ENCODE data around the gene GAPDHS.

- no peak for TF ChIP-seq CTCF (IDR thresholded peaks at IDR 0.05)
- no peak for TF ChIP-seq POLR2AphosphoS5 (IDR thresholded peaks at IDR 0.05; ENCODE audit: insufficient read depth in 1 of 2, low read depth in 1 of 2)
- TF ChIP-seq POLR2A (IDR thresholded peaks at IDR 0.05) = no peak
Observed at GRCh38 chr19:35582760-35583159, 49.5 kb downstream of the GAPDHS start.

Data from vagina (tissue), 2 donors.